ENCODE measurements around the gene EP300.
"Not testable (repeated sequence)": the region's sequence is repeated elsewhere in the genome, so short reads cannot be mapped to it uniquely, and the experiment has no call there.

The EP300 gene

GRCh38 chr22:41078931-41079330 lies 13.5 kb upstream of the EP300 start:
- in situ Hi-C loops (cut with MboI; ENCODE audit: low sequenced_read_pairs), result no loop called here

- in situ Hi-C loops (cut with MboI; ENCODE audit: low sequenced_read_pairs), result no loop called here
These were observed 6.5 kb upstream of the EP300 start for GRCh38 chr22:41085842-41086241.

GRCh38 chr22:41091132-41092022 lies 1.0 kb upstream of the EP300 start:
- in situ Hi-C loops (cut with MboI; ENCODE audit: low sequenced_read_pairs), result no loop called here

GRCh38 chr22:41092847-41093411 lies 537 bp downstream of the EP300 start:
- in situ Hi-C loops (cut with MboI; ENCODE audit: low sequenced_read_pairs), result no loop called here

GRCh38 chr22:41094041-41094593 lies 1.7 kb downstream of the EP300 start:
- in situ Hi-C loops (cut with MboI; ENCODE audit: low sequenced_read_pairs), result no loop called here

- in situ Hi-C loops (cut with MboI; ENCODE audit: low sequenced_read_pairs), result no loop called here
These were observed 4.0 kb downstream of the EP300 start for GRCh38 chr22:41096391-41096790.

- in situ Hi-C loops (cut with MboI; ENCODE audit: low sequenced_read_pairs), result no loop called here
These were observed 4.4 kb downstream of the EP300 start for GRCh38 chr22:41096841-41097240.

GRCh38 chr22:41099036-41099435 lies 6.6 kb downstream of the EP300 start:
- in situ Hi-C loops (cut with MboI; ENCODE audit: low sequenced_read_pairs), result no loop called here

- in situ Hi-C loops (cut with MboI; ENCODE audit: low sequenced_read_pairs), result no loop called here
These were observed 14.0 kb downstream of the EP300 start for GRCh38 chr22:41106122-41106968.

GRCh38 chr22:41106969-41107325 lies 14.6 kb downstream of the EP300 start:
- in situ Hi-C loops (cut with MboI; ENCODE audit: low sequenced_read_pairs), result not testable (repeated sequence)

GRCh38 chr22:41110968-41111367 lies 18.6 kb downstream of the EP300 start:
- in situ Hi-C loops (cut with MboI; ENCODE audit: low sequenced_read_pairs), result no loop called here

GRCh38 chr22:41116342-41116741 lies 23.9 kb downstream of the EP300 start:
- in situ Hi-C loops (cut with MboI; ENCODE audit: low sequenced_read_pairs), result no loop called here

- in situ Hi-C loops (cut with MboI; ENCODE audit: low sequenced_read_pairs), result no loop called here
These were observed 25.0 kb downstream of the EP300 start for GRCh38 chr22:41117127-41117965.

GRCh38 chr22:41123151-41123550 lies 30.8 kb downstream of the EP300 start:
- in situ Hi-C loops (cut with MboI; ENCODE audit: low sequenced_read_pairs), result no loop called here

- in situ Hi-C loops (cut with MboI; ENCODE audit: low sequenced_read_pairs), result no loop called here
These were observed 31.7 kb downstream of the EP300 start for GRCh38 chr22:41124086-41124485.

- in situ Hi-C loops (cut with MboI; ENCODE audit: low sequenced_read_pairs), result no loop called here
These were observed 35.1 kb downstream of the EP300 start for GRCh38 chr22:41127451-41127850.

- in situ Hi-C loops (cut with MboI; ENCODE audit: low sequenced_read_pairs), result no loop called here
These were observed 36.2 kb downstream of the EP300 start for GRCh38 chr22:41128606-41129005.

GRCh38 chr22:41132550-41132949 lies 40.2 kb downstream of the EP300 start:
- in situ Hi-C loops (cut with MboI; ENCODE audit: low sequenced_read_pairs), result no loop called here

GRCh38 chr22:41140365-41140957 lies 48.1 kb downstream of the EP300 start:
- in situ Hi-C loops (cut with MboI; ENCODE audit: low sequenced_read_pairs), result no loop called here

GRCh38 chr22:41145921-41146320 lies 53.5 kb downstream of the EP300 start:
- in situ Hi-C loops (cut with MboI; ENCODE audit: low sequenced_read_pairs), result not testable (repeated sequence)

Measured in hTERT RPE-1 (cell line).